Neuron (in vitro differentiated cells): ENCODE results near the gene ADD2.

Source experiments
- H2AFZ ChIP-seq: one replicate; pipeline ENCODE4 v1.6.1; 2013; ENCODE audit warnings: low read depth, mild to moderate bottlenecking, inconsistent platforms, low read length, moderate library complexity
- H3K27me3 ChIP-seq: one replicate; pipeline ENCODE4 v1.6.1; 2013; ENCODE audit warnings: low read length; ENCODE audit not compliant: insufficient read depth
- H3K36me3 ChIP-seq: one replicate; pipeline ENCODE4 v1.6.1; 2013; ENCODE audit warnings: low read length; ENCODE audit not compliant: insufficient read depth
- H3K4me1 ChIP-seq: one replicate; pipeline ENCODE4 v1.6.1; 2013; ENCODE audit warnings: low read length; ENCODE audit not compliant: insufficient read depth
- H3K4me3 ChIP-seq: 2 replicates; pipeline ENCODE4 v1.5.1; 2013; ENCODE audit warnings: mild to moderate bottlenecking, low read length, moderate library complexity
- H3K9me3 ChIP-seq: one replicate; pipeline ENCODE4 v1.6.1; 2013; ENCODE audit warnings: low read length

ADD2 gene

DNA sequence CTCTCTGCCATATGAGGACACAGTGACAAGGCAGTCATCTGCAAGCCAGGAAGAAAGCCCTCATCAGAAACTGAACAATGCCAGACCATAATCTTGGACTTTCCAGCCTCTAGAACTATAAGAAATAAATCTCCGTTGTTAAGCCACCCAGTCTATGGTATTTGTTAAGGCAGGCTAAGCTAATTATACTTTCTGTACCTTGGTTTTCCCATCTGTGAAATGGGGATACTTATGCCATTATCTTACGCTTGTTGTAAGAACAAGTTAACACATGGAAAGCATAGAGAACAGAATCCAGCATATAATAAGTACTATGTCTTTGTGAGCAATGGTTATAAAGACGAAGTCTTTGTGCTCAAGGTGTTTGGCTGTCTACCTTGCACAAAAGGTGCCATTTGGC lies 8.3 kb upstream of the ADD2 start:
- no peaks in the 10 kb centered on the region for H3K4me1 ChIP-seq
- peaks cover 17% of the 10 kb centered on the region for H3K27me3 ChIP-seq
- no peak overlapping the region for H2AFZ ChIP-seq
- H3K36me3 ChIP-seq = no peaks in the 10 kb centered on the region
- H3K4me3 ChIP-seq = no peak overlapping the region
- peaks cover 2% of the 10 kb centered on the region for H3K9me3 ChIP-seq

DNA sequence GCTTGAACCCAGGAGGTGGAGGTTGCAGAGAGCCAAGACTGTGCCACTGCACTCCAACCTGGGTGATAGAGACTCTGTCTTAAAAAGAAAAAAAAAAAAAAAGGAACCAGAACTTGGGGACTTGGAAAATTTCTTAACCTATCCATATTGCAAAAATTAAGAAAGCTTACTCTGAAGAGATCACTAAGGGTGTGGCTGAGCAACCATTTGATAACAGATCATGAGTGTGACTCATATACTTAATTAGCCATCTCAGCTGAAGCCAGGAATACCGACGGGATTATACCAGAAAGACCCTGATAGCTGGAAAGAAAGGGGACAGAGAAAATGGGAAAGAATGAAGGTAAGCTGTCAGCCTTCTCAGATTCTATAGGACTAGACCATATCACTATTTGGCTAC lies 7.1 kb upstream of the ADD2 start:
- H3K9me3 ChIP-seq = peaks cover 2% of the 10 kb centered on the region
- H2AFZ ChIP-seq = no peak overlapping the region
- H3K4me1 ChIP-seq = no peaks in the 10 kb centered on the region
- H3K36me3 ChIP-seq = no peaks in the 10 kb centered on the region
- H3K4me3 ChIP-seq = no peak overlapping the region
- H3K27me3 ChIP-seq = peaks cover 15% of the 10 kb centered on the region

- peaks cover 2% of the 10 kb centered on the region for H3K9me3 ChIP-seq
- H3K4me1 ChIP-seq = peaks cover 9% of the 10 kb centered on the region
- H2AFZ ChIP-seq = no peak overlapping the region
- H3K36me3 ChIP-seq = no peaks in the 10 kb centered on the region
- no peak overlapping the region for H3K4me3 ChIP-seq
- peaks cover 7% of the 10 kb centered on the region for H3K27me3 ChIP-seq
Measured at GRCh38 chr2:70772486-70773155, 4.6 kb upstream of the ADD2 start.

GRCh38 chr2:70771446-70771845 lies 3.4 kb upstream of the ADD2 start:
- no peak overlapping the region for H2AFZ ChIP-seq
- H3K27me3 ChIP-seq = peaks cover 7% of the 10 kb centered on the region
- no peaks in the 10 kb centered on the region for H3K36me3 ChIP-seq

DNA sequence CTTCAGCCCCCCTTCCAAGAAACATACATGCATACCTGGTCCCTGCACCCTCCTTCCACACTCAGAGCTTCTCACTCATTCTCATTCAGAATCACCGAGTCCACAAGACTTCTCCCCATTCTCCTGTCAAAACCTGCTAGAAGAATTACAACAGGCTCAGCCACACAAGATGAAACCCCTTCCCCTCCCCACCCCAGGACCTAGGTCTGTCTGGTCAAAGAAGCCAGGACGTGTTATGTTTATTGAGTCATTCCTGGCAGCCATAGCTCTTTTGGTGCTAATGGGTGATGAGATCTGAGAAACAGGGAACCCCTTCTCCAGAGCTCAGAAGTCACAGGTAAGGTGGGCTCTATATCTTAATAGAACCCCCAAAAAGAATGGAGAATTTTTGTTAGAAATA lies 1.4 kb upstream of the ADD2 start:
- H3K27me3 ChIP-seq = peaks cover 7% of the 10 kb centered on the region
- no peaks in the 10 kb centered on the region for H3K9me3 ChIP-seq
- H2AFZ ChIP-seq = no peak overlapping the region
- peaks cover 20% of the 10 kb centered on the region for H3K4me1 ChIP-seq
- H3K36me3 ChIP-seq = no peaks in the 10 kb centered on the region
- H3K4me3 ChIP-seq = no peak overlapping the region

More at GRCh38 chr2:70771446-70771845, 3.4 kb upstream of the ADD2 start:
- peaks cover 9% of the 10 kb centered on the region for H3K4me1 ChIP-seq
- peaks cover 2% of the 10 kb centered on the region for H3K9me3 ChIP-seq
- no peak overlapping the region for H3K4me3 ChIP-seq

- H2AFZ ChIP-seq = no peak overlapping the region
- H3K9me3 ChIP-seq = no peaks in the 10 kb centered on the region
- peaks cover 7% of the 10 kb centered on the region for H3K27me3 ChIP-seq
- H3K4me1 ChIP-seq = peaks cover 20% of the 10 kb centered on the region
- H3K4me3 ChIP-seq = peak overlapping the region; percentile 5
- no peaks in the 10 kb centered on the region for H3K36me3 ChIP-seq
Measured at GRCh38 chr2:70768590-70769085, 638 bp upstream of the ADD2 start.

DNA sequence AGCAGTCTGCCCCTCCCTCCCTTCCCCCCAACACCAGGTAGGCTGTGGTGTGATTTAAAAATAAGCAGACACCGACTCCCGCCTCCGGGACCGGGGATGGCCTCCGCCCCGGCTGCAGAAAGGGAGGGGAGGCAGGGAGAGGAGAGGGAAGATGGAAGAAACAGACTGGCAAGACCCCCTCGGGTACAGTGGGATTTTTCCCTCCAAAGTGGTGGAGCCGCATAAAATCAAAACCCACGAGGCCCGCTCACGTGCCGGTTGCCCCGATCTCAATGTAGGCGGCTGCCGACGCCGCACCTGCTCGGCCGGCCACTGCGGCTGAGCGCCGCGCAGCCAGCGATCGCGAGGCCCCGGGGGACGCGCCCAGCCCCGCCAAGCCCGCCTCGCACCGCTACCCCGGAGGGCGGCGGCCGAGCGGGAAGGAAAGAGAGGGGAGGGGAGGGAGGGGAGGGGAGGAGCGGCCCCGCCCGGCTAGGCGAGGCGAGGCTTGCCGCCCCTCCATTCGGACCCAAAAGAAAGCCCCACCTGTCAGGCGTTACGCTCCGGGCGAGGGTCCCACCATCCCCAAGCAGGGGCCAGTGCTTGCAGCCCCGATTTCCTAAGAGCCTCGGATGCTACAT lies 811 bp downstream of the ADD2 start:
- peaks cover 20% of the 10 kb centered on the region for H3K4me1 ChIP-seq
- H3K4me3 ChIP-seq = peak overlapping the region; percentile 80
- H2AFZ ChIP-seq = peak overlapping the region; percentile 93
- peaks cover 2% of the 10 kb centered on the region for H3K36me3 ChIP-seq
- H3K27me3 ChIP-seq = peaks cover 6% of the 10 kb centered on the region
- H3K9me3 ChIP-seq = no peaks in the 10 kb centered on the region

GRCh38 chr2:70766357-70767078 lies 1.5 kb downstream of the ADD2 start:
- peaks cover 2% of the 10 kb centered on the region for H3K36me3 ChIP-seq
- peaks cover 20% of the 10 kb centered on the region for H3K4me1 ChIP-seq
- H2AFZ ChIP-seq = no peak overlapping the region
- H3K27me3 ChIP-seq = no peaks in the 10 kb centered on the region
- H3K4me3 ChIP-seq = peak overlapping the region; percentile 80
- H3K9me3 ChIP-seq = no peaks in the 10 kb centered on the region

DNA sequence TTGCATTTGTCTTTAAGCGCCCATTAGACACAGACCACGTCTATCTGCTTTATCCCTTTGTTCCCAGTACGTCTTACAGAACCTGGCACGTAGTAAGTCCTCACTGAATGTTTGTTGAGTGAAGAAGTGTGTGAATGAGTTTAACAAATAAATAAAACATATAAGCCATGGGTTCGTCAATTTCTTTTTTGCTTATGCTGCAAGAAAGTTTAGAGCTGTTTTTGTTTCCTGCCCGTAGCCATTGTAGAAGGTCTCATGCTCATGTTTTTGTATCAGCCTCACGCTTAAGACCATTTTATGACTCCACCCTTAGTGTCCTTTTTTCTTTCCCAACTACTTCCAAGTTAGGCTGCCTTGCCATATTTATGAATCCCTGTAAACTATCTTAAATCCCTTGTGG lies 2.5 kb downstream of the ADD2 start:
- Histone ChIP-seq H3K9me3 (no peaks in the 10 kb centered on the region), H3K4me3 (peak overlapping the region; percentile 80), H2AFZ (no peak overlapping the region), H3K4me1 (peaks cover 20% of the 10 kb centered on the region), H3K27me3 (no peaks in the 10 kb centered on the region), H3K36me3 (peaks cover 3% of the 10 kb centered on the region)

GRCh38 chr2:70759446-70759845 lies 8.6 kb downstream of the ADD2 start:
- Histone ChIP-seq H3K4me3 (no peak overlapping the region), H3K36me3 (peaks cover 19% of the 10 kb centered on the region), H2AFZ (no peak overlapping the region), H3K4me1 (no peaks in the 10 kb centered on the region), H3K9me3 (peaks cover 5% of the 10 kb centered on the region), H3K27me3 (no peaks in the 10 kb centered on the region)

DNA sequence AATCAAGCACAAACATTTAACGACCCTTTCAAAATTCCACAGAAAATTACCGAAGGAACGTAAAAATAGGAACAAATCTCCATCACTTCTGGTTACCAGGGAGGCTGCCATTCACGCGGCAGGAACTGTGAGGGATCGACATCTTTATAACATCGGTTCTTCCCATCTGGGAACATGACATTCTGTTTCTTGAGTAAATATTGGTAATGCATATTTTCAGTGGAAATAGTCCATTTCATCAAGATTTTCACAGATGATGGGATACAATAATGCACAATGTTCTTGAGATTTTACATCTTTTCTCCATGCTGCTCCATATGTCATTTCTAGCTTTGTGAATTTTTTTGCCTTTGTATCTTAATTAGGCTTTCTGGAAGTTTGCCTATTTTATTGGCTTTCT lies 10.0 kb downstream of the ADD2 start:
- peaks cover 6% of the 10 kb centered on the region for H3K4me1 ChIP-seq
- H3K27me3 ChIP-seq = no peaks in the 10 kb centered on the region
- no peak overlapping the region for H3K4me3 ChIP-seq
- peaks cover 5% of the 10 kb centered on the region for H3K9me3 ChIP-seq
- no peak overlapping the region for H2AFZ ChIP-seq
- peaks cover 17% of the 10 kb centered on the region for H3K36me3 ChIP-seq

- Histone ChIP-seq H3K9me3 (peaks cover 5% of the 10 kb centered on the region), H3K36me3 (peaks cover 17% of the 10 kb centered on the region), H2AFZ (no peak overlapping the region), H3K4me1 (peaks cover 8% of the 10 kb centered on the region), H3K4me3 (no peak overlapping the region), H3K27me3 (no peaks in the 10 kb centered on the region)
Measured at GRCh38 chr2:70757360-70757759, 10.6 kb downstream of the ADD2 start.

DNA sequence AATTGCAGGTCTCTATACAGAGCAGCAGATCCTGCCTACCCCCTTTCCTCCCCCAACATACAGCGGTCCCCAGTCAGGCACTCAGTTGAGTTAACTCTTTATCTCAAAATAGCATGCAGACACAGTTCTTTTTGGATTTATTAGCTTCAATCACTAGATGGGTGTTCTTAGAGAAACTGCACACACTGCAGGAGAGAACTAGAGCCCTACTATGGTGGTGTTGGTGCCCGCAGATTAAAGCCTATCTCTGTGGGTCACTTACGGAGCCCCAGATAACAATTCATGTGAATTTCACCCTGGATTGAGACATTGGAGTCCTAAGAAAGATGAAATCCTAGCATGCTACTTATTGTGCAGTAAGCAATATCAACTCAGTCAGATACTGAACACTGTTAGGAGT lies 11.9 kb downstream of the ADD2 start:
- H2AFZ ChIP-seq = no peak overlapping the region
- H3K27me3 ChIP-seq = no peaks in the 10 kb centered on the region

More for the DNA sequence above, 11.9 kb downstream of the ADD2 start:
- H3K9me3 ChIP-seq = peaks cover 5% of the 10 kb centered on the region
- peaks cover 17% of the 10 kb centered on the region for H3K36me3 ChIP-seq
- no peak overlapping the region for H3K4me3 ChIP-seq
- peaks cover 8% of the 10 kb centered on the region for H3K4me1 ChIP-seq
